HG03378 (cell line): ENCODE data around the gene PLCD4.

Source experiments
- ATAC-seq: cut with Tn5 transposase; IDR thresholded peaks from one replicate; pipeline ENCODE4 v1.9.1; 2021; ENCODE audit warnings: mild to moderate bottlenecking, moderate library complexity; ENCODE audit not compliant: unreplicated experiment

The PLCD4 gene

DNA sequence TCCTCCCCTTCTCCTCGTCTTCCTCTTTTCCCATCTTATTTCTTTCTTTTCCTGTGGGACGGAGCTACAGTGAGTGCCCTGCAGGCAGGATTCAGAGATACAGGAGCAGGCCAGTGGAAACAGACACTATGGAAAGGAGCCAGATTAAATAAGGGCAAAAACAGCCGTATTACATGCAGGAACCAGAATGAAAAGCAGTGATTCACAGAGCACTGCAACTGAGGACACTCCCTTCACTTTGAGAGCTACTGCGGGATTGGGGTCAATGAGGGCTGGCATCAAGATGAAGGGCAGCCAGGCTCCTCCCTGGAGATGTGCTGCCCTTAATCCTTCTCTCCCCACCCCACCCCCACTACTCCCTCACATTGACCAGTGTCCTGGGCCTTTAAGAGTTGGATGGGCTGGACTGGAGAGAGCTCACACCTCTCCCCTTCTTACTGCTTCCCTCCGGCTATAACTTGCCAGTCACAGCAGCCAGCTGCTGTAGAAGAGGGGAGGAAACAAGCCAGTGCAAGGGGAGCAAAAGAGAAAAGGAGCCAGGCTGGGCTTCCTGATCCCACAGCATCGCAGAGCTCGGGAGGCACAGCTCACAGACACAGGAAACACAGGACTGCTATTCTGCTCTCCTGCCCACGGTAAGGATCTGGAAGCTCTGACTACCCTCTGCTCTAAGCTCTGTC lies at the start of gene PLCD4:
Gene PLCD4, plus strand, starts transcription at position 464 of the 680 bp plus-strand sequence. CDS start 7,841 bp downstream, outside the sequence.
- no peak for ATAC-seq

DNA sequence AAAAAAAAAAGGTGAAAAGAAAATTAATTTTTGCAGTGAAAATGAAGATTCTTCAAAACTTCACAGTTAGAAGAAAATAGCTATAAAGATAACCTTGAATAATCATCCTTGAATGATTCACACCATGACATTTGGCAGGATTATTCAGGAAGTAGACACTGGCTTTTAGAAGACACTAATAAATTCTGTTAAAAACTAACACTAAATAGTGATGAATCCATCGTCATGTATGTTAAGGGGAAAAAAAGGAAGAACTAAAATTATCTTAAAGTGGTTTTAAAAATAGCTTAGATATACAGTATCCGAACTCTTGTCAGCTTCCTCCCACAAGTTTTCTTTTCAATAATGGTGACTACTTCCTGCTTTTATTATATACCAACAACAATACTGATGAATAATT lies 49.8 kb upstream of the PLCD4 start:
- no peak for ATAC-seq

DNA sequence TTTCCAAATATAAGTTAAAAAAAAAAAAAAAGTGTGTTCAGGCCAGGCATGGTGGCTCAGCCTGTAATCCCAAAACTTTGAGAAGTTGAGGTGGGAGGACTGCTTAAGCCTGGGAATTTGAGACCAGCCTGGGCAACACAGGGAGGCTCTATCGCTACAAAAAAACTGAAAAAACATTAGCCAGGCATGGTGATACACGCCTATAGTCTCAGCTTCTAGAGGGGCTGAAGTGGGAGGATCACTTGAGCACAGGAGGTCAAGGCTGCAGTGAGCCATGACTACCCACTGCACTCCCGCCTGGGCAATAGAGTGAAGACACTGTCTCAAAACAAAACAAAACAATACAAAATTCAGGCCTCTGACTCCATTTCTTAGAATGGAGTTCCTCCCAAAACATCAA lies 48.7 kb upstream of the PLCD4 start:
- no peak for ATAC-seq

DNA sequence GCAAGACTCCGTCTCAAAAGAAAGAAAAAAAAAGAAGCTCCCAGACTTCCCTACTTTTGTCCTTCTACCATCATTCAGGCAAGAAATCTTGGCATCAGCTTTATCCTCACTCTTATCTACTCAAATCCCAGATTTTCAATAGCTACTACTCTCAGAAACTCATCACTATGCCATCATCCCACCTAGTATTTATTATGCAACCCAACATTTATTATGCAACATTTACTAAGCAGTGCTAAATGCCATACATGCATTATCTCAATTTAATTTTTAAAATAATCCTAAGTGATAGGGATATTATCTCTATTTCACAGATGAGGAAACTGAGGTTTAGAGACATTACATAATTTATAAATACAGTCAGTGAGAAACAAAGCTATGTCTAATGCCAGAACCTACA lies 43.6 kb upstream of the PLCD4 start:
- no peak for ATAC-seq

DNA sequence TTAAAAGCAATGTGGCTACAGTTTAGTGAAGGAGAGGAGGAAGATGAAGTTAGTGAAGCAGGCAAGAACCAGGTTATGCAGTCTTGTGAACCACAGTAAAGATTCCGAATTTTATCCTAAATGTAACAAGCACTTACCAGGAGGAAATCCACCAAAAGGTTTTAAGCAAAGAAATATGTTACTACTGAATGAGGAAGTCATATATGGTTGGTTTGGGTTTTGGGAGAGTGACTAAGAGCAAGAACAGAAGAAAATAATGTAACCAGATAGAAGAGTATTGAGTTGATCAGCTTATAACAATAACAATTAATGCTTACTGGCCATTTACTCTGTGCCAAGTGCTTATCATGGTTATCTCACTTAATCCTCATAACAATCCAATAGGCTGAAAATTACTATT lies 41.4 kb upstream of the PLCD4 start:
- ATAC-seq: no peak

DNA sequence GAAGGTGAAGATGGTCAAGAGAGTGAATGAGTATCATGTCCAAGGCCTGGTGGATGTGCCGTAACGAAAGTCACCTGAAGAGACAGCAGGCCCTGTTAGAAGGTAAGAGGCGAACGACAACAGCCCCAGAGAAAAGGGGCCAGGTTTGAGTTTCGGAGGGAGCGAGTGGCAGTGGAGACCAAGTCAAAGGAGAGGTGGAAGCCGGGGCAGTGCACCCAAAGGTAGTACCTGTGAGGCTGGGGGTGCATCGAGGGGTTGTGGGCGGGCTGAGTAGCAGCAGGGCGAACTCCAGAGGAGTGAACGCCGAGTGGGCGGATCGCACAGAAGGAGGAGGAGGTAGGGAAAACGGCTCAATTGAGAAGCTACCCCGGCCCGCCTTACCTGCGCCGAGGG lies 39.9 kb upstream of the PLCD4 start:
- peak; percentile 29 for ATAC-seq

DNA sequence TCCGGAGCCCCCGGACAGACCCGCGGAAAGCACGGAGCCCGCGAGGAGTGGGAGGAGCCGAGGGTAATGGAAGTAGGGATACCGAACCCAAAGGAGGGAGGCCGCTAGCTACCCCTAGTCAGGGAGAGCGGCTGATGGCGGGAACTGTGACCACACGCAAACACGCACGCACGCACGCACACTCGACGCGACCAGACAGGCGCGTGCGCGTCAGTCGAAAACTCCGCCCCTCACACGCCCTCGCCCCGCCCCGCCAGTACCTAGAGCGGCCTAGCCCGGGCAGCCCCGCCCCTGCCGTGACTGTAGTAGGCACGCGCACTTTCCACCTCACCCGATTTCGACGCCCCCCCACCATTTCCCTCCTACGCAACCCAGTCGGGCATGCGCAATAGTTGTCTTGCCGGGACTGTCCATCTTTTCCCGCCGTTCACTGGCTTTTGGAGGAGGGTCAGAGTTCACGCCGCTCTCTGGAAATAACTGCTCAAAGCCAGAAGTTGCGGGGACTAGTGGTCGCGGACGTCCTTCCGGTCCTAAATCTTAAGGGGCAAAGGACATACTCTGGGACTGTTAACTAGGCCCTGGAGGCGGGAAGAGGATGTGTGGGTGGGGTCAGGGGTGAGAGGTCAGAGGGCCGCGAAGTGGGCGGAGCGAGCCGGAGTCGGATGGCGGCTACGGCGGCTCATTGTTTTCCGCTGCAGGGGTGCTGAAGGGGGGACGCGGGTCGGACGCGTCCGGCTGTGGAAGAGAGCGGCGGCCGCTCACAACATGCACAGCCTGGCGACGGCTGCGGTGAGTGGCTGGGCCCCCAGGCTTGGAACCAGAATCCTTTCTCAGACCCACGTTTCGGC lies 39.3 kb upstream of the PLCD4 start, which contains the start of the genes CNOT9 and USP37:
Gene CNOT9, plus strand, starts transcription at position 650 of the 848 bp plus-strand sequence. Its CDS starts 116 bp downstream, at position 766.
Gene USP37, minus strand, starts transcription at position 162 of the 848 bp plus-strand sequence. CDS start 9,698 bp downstream, outside the sequence.
- peak; percentile 54 for ATAC-seq

DNA sequence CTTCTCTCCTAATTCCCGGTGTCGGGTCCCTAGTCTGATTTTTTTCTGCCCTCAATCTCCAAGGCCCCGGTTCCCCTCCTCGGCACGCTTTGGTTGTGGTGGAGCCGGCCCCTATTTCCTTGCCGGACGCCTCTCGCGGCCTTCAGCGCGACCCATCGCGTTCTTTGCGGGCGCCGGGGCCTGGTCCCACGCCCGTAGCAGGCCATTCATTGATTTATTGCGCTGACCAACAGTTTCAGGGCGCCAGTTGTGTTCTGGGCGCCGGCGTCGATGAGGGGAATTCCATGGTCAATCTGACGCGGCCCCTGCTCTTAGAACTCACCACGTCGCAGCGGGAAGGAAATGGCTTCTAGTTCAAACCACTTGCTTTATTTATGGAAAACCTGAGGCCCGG lies 38.7 kb upstream of the PLCD4 start:
- peak; percentile 26 for ATAC-seq

DNA sequence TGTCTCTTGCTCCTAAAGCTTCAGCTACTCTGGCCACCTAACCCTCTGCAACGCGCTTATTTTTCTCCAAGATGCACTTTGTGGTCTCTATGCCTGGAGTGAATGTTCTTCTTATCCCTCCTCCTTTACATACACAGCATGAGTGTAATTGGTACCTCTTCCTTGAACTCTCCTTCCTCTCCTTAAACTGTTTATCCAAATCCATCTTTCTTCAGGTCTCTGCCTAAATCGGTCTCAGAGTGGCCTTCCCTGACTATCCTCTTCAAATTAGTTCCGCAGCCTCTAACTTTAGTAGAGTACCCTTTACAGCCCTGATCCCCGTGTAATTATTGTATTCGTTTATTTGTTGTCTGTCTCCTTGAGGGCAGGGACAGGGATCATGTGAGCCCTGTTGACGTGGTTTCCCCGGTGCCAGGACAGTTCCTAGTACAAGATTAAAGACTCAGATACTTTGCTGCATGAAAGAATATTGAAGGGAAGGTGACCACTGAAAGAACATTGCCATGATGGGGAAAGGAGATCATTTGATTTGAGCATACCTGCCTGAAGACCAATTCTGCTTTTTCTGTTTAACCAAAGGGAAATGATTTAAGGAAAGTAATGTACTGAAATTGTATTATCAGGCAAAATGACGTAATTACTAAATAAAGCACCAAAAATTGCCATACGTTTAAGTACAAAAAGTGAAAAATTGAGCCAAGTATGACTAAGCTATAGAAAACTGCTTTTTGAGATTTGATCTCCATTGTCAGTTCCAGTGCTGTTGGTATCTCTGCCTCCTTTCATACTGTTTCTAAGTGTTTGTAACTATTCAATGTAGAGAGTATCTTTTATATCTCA lies 37.8 kb upstream of the PLCD4 start:
- no peak for ATAC-seq

DNA sequence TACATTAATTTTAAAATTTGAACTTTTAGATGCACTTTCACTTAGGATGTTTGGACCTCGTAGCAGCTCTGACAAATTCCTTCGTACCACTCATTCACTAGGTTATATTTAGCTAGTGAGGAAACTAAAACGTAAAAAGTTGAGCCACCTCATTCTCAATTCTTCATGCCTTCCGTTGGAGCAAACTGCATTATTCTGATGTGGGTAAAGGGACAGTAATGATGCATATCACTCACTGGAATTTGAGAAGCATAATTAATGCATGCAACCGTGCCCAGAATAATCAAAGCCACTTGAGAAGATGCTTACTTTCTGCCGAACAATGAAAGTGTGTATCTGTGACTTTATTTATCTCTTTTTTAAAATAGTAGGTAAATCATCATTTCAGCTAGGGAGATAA lies 36.8 kb upstream of the PLCD4 start:
- no peak for ATAC-seq

DNA sequence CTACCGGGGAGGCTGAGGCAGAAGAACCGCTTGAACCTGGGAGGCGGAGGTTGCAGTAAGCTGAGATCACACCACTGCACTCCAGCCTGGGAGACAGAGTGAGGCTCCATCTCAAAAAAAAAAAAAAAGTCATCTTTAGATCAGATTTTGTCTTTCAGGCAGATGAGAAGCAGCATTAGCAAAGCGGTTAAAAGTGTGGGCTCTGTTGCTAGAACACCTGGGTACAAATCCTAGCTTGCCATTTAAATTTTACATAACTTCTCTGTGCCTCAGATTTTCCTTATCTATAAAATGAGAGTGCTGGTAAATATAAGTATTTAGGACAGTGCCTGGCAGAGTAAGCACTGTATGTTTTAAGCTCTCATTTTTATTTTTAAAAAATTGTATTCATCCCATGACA lies 30.8 kb upstream of the PLCD4 start:
- ATAC-seq: no peak

DNA sequence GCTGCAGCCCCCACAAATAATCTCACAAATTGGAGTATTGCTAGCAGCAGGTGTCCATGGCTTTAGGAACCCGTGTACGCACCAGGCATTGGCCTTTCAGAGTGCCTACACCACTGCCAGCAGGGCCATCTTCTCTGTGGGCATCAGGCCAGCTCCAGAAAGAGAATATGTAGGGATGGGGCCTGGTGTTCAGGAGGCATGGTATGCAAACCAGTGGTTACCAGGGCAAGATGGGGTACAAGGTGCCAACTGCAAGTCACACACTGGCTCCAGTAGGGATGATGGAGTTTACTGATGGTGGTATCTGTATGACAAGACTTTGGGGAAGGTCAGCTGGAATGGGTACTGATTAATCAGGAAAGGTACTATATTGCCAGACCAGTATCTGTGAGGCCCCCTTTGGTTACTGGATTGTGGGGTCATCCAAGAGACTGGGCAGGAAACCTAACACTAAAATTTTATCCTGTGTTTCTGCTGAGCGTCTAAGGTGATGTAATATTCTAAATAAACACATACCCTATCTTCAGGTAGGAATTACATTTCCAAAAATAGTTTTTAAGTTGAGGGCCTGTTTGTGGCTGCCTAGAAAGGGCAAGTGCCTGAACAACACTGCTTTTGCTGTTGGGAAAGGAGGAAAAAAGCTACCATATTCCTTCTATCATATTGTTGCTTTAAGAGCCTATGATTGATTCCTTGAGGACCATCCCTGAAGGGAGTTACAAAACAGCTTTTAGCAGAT lies 30.0 kb upstream of the PLCD4 start:
- no peak for ATAC-seq

DNA sequence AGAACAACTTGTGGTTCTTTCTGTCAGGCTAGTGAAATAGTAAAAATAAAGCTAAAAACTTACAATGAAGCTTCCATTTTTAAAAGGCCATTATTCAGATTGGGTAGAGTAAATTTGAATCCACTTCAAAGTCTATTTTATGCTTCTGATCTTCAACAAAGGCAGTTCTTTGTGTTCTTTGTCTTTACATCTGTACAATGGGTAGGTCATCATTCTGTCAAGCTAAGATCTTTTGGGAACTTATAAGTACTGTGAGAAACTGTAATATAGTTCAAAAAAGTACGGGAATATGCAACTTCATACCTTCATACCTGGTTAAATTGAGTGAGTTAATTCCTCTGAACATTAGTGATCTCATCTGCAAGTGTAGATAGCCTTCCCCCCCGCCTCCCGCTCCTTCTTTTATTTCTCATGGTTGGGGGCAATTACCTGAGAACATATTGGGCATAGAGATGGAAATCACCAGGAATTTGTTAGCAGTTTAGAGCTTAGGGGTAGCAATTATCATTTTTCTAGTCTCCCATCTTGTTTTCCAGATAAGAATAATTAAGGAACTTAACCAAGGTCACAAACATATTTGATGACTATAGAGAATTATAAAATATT lies 29.3 kb upstream of the PLCD4 start:
- no peak for ATAC-seq

DNA sequence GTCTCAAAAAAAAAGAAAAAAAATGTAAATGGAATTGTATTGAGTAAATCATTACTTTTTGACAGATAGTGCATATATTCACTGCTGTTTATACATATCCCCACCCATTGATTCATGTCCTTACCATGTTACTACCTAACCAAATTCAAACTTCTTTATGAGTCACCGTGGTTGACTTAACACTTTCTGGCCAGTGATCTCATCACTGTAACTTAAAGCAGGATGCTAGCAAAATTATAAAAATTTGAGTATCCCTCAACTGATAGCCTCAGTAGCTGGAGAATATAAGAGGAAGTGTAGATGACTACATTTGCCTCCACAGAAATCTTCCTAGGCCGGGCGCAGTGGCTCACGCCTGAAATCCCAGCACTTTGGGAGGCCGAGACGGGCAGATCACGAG lies 25.6 kb upstream of the PLCD4 start:
- ATAC-seq: peak; percentile 76

DNA sequence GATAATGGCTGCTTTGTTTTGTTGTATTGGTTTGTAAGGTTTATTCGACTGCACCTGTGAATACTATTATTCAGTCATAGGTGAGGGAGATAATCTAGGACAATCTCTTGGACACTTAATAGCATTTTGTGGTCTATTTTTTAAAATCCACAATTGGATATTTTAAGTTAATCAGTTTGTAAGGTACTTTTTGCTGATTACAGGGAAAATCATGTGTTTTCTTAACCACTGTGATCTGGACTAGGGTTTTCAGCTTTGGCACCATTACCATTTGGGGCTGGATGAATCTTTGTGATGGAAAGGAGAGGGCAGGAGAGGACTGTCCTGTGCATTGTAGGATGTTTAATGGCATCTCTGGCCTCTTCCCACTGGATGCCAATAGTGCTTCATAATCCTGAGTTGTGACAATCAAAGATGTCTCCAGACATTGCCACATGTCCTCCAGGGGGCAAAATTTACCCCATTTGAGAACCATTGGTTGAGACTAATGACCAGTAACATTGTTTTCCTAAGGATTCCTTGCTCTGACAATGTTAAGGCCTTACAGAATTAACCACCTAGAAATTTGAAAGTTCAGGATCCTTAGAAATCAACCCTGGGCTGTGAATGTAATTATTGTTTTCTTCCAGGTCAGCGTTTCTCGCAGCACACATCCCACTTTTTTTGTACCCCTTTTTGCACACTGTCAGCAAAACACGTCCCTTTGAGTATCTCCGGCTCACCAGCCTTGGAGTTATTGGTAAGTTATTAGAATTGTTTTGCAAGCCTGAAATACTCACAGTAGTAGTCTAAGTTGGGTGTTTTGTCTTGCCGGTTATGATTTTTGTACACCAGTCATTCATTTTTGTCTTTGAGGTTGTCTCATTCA lies 23.5 kb upstream of the PLCD4 start:
- ATAC-seq: no peak

DNA sequence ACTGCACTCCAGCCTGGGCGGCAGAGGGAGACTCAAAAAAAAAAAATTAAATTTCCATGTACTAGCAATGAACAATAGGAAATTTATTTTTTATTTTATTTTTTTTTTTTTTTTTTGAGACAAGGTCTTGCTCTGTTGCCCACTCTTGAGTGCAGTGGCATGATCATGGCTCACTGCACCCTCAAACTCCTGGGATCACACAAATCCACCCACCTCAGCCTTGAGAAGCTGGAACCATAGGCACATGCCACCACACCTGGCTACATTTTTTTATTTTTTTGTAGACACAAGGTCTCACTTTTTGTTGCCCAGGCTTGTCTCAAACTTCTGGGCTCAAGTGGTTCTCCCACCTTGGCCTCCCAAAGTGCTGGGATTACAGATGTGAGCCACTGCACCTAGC lies 22.2 kb upstream of the PLCD4 start:
- ATAC-seq: no peak

DNA sequence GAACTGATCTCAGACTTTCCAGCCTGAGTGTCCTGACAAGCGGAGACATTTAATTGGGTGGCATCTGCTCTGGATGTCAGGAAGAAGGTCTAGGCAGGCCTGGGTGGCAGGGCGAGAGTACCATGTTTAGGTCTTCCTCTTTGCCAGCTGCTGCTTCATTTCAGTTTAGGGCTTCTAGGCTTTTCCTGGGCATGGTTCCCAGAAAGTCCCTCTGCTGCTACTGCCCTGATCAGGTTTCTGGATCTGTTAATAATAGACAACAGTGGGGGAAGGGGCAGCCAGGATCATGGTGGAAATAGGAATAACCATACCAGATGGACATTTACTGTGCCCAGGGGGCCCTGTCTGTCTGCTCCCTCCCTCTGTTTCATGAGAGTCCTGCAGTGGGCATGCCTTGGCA lies 2.3 kb upstream of the PLCD4 start:
- no peak for ATAC-seq

DNA sequence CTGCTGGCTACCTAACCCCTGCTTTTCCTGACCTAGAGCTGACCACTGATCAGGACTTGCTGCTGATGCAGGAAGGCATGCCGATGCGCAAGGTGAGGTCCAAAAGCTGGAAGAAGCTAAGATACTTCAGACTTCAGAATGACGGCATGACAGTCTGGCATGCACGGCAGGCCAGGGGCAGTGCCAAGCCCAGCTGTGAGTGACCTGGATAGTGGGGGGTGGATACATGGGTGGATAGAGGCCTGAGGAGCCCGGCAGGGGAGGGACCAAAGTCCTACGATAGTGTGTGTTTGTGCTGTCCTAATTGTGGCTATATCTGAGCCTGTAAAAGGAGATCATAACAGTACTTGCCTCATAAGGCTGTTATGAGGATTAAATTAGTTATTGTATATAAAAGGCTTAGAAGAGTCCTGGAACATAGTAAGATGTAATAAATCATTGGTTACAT lies 8.2 kb downstream of the PLCD4 start:
- no peak for ATAC-seq
